NT2/D1 (cell line): ENCODE measurements around the gene MSANTD3.
"Not testable (repeated sequence)": the region's sequence is repeated elsewhere in the genome, so short reads cannot be mapped to it uniquely, and the experiment has no call there.

Source experiments
- DNase-seq: peaks from one replicate; pipeline ENCODE4 v3.0.0-alpha.2; 2011; ENCODE audit warnings: low read depth, low spot score
- H3K27me3 ChIP-seq: 2 replicates; pipeline ENCODE4 v1.6.0; 2011; ENCODE audit warnings: mild to moderate bottlenecking; ENCODE audit not compliant: insufficient read length, insufficient read depth
- H3K36me3 ChIP-seq: 2 replicates; pipeline ENCODE4 v1.6.1; 2011; ENCODE audit warnings: mild to moderate bottlenecking, low read length, mixed read lengths; ENCODE audit not compliant: insufficient read depth, insufficient read length
- H3K4me1 ChIP-seq: 2 replicates; pipeline ENCODE4 v1.5.1; 2011; ENCODE audit not compliant: insufficient read depth, insufficient read length
- H3K4me3 ChIP-seq: 2 replicates; pipeline ENCODE4 v1.5.1; 2011; ENCODE audit warnings: low read depth; ENCODE audit not compliant: insufficient read length
- H3K9ac ChIP-seq: 2 replicates; pipeline ENCODE4 v1.6.0; 2011; ENCODE audit warnings: low read depth; ENCODE audit not compliant: insufficient read length
- H3K9me3 ChIP-seq: 2 replicates; pipeline ENCODE4 v1.5.1; 2011; ENCODE audit warnings: mild to moderate bottlenecking, low read length; ENCODE audit not compliant: insufficient read depth
- SUZ12 ChIP-seq: IDR thresholded peaks from 2 replicates; pipeline ENCODE4 v1.6.1; 2011; ENCODE audit not compliant: insufficient read length, insufficient read depth; ENCODE audit errors: extremely low read depth
- YY1 ChIP-seq: IDR thresholded peaks from 2 replicates; pipeline ENCODE4 v1.6.1; 2011; ENCODE audit not compliant: insufficient read length, insufficient read depth
- ZNF274 ChIP-seq: IDR thresholded peaks from 2 replicates; pipeline ENCODE4 v1.6.1; 2011; ENCODE audit warnings: mild to moderate bottlenecking, low read depth, low read length

Gene MSANTD3

GRCh38 chr9:100430286-100430940 lies 3.5 kb downstream of the MSANTD3 start:
- TF ChIP-seq YY1 (no peak), SUZ12 (no peak), ZNF274 (no peak)
- Histone ChIP-seq H3K27me3 (no peaks in the 10 kb centered on the region), H3K4me3 (no peak overlapping the region), H3K4me1 (no peaks in the 10 kb centered on the region), H3K9me3 (no peaks in the 10 kb centered on the region), H3K36me3 (peaks cover 26% of the 10 kb centered on the region), H3K9ac (no peak overlapping the region)
- DNase-seq, result no peak

DNA sequence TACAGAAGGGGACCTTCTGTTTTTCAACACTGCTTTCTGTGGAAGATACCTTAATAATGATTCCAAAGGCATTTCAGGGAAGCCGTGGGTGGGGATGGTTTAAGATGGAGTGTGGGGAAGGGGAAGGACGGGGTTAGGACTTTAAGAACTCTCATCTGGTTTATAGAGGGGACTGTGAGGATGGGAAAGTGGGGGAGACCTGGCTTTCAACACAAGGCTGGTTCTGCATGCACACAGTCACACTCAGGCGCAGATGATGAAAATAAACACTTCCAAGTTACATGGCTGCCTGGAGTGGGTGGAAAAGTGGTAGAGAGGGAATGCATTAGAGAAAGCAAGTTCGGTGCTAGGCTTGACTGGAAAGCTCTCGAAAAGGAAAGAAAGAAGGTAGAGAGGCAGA lies 4.9 kb downstream of the MSANTD3 start:
- TF ChIP-seq SUZ12, result no peak
- TF ChIP-seq YY1, result no peak
- no peak for TF ChIP-seq ZNF274
- Histone ChIP-seq H3K9ac (no peak overlapping the region), H3K4me1 (no peaks in the 10 kb centered on the region), H3K9me3 (no peaks in the 10 kb centered on the region), H3K4me3 (no peak overlapping the region), H3K27me3 (no peaks in the 10 kb centered on the region), H3K36me3 (peaks cover 26% of the 10 kb centered on the region)
- DNase-seq, result no peak

DNA sequence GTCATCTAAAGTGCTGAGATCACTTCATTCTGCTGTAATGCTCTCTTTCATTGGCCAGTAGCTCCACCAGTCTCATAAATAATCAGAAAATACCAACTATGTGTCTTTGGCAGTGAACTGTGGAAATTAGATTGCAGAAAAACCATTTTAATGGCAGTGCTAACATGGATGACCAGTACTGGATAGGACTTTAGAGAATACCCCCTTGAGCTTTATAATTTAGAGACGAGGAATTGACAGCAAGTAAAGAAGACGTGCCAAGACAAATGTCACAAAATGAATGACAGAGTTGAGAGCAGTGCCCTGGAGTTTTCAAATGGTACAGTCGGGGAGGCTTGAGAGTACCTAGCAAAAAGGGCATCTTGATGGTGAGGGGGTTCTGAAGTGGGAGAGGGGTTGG lies 5.8 kb downstream of the MSANTD3 start:
- no peak overlapping the region for H3K4me3 ChIP-seq
- peaks cover 26% of the 10 kb centered on the region for H3K36me3 ChIP-seq
- TF ChIP-seq YY1 (no peak), SUZ12 (no peak), ZNF274 (no peak)
- H3K27me3 ChIP-seq, result no peaks in the 10 kb centered on the region
- no peaks in the 10 kb centered on the region for H3K9me3 ChIP-seq
- H3K9ac ChIP-seq, result no peak overlapping the region
- no peak for DNase-seq
- H3K4me1 ChIP-seq, result no peaks in the 10 kb centered on the region

- Histone ChIP-seq H3K4me3 (no peak overlapping the region), H3K4me1 (no peaks in the 10 kb centered on the region), H3K9me3 (no peaks in the 10 kb centered on the region), H3K27me3 (no peaks in the 10 kb centered on the region), H3K9ac (no peak overlapping the region), H3K36me3 (peaks cover 20% of the 10 kb centered on the region)
- no peak for DNase-seq
- TF ChIP-seq ZNF274 (no peak), SUZ12 (no peak), YY1 (no peak)
Observed at GRCh38 chr9:100436571-100436970, 9.6 kb downstream of the MSANTD3 start.

- Histone ChIP-seq H3K36me3 (peaks cover 18% of the 10 kb centered on the region), H3K4me3 (no peak overlapping the region), H3K9ac (no peak overlapping the region), H3K4me1 (no peaks in the 10 kb centered on the region), H3K9me3 (no peaks in the 10 kb centered on the region), H3K27me3 (no peaks in the 10 kb centered on the region)
- DNase-seq, result peak; percentile 60
- TF ChIP-seq ZNF274 (no peak), YY1 (no peak), SUZ12 (no peak)
Observed at GRCh38 chr9:100437860-100438805, 11.2 kb downstream of the MSANTD3 start.

GRCh38 chr9:100440071-100440470 lies 13.1 kb downstream of the MSANTD3 start:
- H3K9ac ChIP-seq, result no peak overlapping the region
- no peak for DNase-seq
- H3K4me1 ChIP-seq, result no peaks in the 10 kb centered on the region
- H3K27me3 ChIP-seq, result no peaks in the 10 kb centered on the region
- no peak overlapping the region for H3K4me3 ChIP-seq
- no peaks in the 10 kb centered on the region for H3K9me3 ChIP-seq
- no peak for TF ChIP-seq YY1
- no peak for TF ChIP-seq SUZ12
- TF ChIP-seq ZNF274, result no peak
- peaks cover 26% of the 10 kb centered on the region for H3K36me3 ChIP-seq

DNA sequence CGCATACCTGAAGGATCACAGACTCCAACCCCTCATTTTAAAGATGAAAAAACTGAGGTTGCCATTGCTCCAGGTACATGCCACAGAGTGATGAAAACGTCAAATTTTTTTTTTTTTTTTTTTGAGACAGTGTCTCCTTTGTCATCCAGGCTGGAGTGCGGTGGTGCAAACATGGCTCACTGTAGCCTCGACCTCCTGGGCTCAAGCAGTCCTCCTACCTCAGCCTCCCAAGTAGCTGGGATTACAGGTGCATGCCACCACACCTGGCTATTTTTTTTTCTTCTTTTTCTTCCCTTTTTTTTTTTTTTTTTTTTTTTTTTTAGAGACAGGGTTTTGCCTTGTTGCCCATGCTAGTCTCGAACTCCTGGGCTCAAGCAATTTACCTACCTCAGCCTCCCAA lies 13.5 kb downstream of the MSANTD3 start:
- peaks cover 28% of the 10 kb centered on the region for H3K36me3 ChIP-seq
- H3K4me1 ChIP-seq, H3K9me3 ChIP-seq, H3K4me3 ChIP-seq, H3K27me3 ChIP-seq, H3K9ac ChIP-seq, DNase-seq: not testable (repeated sequence)
